ENCODE data around the gene BGN.

BGN gene

DNA sequence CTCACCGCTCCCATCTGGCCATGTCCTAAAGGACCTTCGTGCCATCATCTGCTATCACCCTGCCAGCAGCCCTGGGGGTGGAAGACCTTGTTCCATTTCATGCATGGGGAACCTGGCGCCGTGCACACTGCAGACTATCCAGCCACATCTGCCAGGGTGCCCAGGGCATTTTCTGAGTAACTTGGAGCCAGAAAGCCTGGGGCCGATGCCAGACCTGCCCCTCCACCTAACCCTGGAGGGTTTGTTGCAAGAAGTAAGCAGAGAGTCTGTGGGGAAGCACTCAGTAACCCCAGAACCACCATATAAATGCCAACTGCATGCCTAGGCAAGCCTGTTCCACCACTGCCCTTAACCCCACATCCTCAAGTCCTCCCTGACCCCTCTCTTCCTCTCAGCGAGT, 31.7 kb upstream of the BGN start:
- no peak overlapping the region for H3K4me3 ChIP-seq (ENCODE audit: low read depth, low read length)
- H3K27me3 ChIP-seq (ENCODE audit: control insufficient read depth, insufficient read depth, low read length) = no peaks in the 10 kb centered on the region
- peaks cover 45% of the 10 kb centered on the region; the same call in 1 of the 2 replicates for H3K9me3 ChIP-seq (ENCODE audit: control insufficient read depth, insufficient read depth, low read depth, low read length)
- peaks cover 47% of the 10 kb centered on the region for H3K36me3 ChIP-seq (ENCODE audit: control insufficient read depth, insufficient read depth, low read length)
- H3K9ac ChIP-seq (ENCODE audit: low read length) = no peak overlapping the region
- H3K4me1 ChIP-seq (ENCODE audit: control insufficient read depth, insufficient read depth, low read length) = no peaks in the 10 kb centered on the region
- H3K27ac ChIP-seq (ENCODE audit: low read depth, low read length) = no peak overlapping the region

DNA sequence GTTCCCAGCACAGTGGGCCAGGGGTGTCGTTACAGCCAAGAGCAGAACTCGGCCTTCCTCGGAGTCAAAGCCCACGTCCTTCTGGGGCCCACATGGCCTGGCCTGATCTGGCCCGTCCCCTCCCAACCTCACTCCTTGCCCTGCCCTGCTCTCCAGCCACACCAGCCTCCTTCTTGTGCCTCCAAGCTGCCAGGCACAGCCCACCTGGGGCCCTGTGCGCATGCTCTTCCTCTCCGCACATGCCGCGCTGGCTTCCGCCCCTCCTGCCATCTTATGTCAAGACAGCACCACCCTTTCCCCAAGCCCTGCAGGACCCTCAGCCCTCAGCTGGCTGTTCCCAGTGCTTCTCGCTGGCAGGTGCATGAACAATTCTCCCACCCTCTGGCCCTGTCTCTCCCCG, 31.2 kb upstream of the BGN start:
- H3K9me3 ChIP-seq (ENCODE audit: control insufficient read depth, insufficient read depth, low read depth, low read length) = peaks cover 46% of the 10 kb centered on the region; the same call in 1 of the 2 replicates
- H3K27ac ChIP-seq (ENCODE audit: low read depth, low read length) = no peak overlapping the region
- no peak overlapping the region for H3K4me3 ChIP-seq (ENCODE audit: low read depth, low read length)
- H3K27me3 ChIP-seq (ENCODE audit: control insufficient read depth, insufficient read depth, low read length) = no peaks in the 10 kb centered on the region
- H3K9ac ChIP-seq (ENCODE audit: low read length) = no peak overlapping the region
- H3K36me3 ChIP-seq (ENCODE audit: control insufficient read depth, insufficient read depth, low read length) = peaks cover 49% of the 10 kb centered on the region
- no peaks in the 10 kb centered on the region for H3K4me1 ChIP-seq (ENCODE audit: control insufficient read depth, insufficient read depth, low read length)

DNA sequence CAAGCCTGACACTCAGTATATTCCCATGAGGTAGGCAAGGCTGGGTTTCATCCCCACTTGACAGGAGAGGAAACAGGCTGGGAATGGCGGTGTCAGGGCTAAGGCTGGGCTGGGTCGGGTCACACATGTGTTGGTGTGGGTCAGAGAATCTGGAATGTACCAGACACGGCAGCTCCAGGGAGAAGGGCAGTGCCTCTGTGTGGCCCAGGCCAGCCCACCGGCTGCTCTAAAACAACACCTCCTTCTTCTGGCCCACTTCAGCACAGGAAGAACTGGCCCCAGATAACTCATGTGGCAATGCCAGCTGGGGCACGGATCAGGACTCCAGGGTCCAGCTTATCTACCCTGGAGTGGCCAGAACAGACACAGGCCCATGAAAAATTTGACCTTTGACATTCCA, 30.7 kb upstream of the BGN start:
- Histone ChIP-seq H3K9ac (ENCODE audit: low read length) (no peak overlapping the region), H3K4me1 (ENCODE audit: control insufficient read depth, insufficient read depth, low read length) (no peaks in the 10 kb centered on the region), H3K27ac (ENCODE audit: low read depth, low read length) (no peak overlapping the region), H3K36me3 (ENCODE audit: control insufficient read depth, insufficient read depth, low read length) (peaks cover 45% of the 10 kb centered on the region), H3K4me3 (ENCODE audit: low read depth, low read length) (no peak overlapping the region), H3K27me3 (ENCODE audit: control insufficient read depth, insufficient read depth, low read length) (no peaks in the 10 kb centered on the region), H3K9me3 (ENCODE audit: control insufficient read depth, insufficient read depth, low read depth, low read length) (peaks cover 46% of the 10 kb centered on the region; the same call in 1 of the 2 replicates)

DNA sequence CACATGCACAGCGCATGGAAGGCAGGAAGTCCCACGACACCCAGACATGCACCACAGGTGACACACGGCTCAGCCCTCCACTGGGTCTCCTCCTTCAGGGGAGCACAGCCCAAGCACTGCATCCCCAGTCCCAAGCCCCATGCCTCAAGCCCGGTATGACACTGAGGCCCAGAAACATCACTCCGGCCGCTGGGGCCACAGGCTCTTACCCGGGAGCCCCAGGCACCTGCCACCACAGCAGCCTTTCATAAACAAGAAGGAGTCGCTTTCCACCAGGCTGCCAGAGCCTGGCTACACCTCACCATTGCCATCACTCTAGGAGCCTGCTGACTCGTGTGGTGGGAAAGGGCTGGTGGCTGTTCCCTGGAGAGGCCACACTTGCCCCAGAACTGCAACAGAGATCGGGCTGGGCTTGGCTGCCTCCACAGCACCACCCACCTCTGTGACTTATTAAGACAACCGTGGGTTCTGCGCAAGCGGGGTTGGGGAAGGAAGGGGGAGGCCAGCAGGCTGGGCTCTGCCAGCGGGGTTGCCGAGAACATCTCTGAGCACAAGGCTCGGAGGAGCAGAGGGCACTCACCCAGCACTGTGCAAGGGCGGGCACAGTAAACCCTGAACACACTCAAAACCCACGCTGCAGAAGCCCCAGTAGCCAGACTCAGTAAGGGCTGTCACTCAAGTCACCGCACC, 28.9 kb upstream of the BGN start:
- no peak overlapping the region for H3K9ac ChIP-seq (ENCODE audit: low read length)
- H3K27me3 ChIP-seq (ENCODE audit: control insufficient read depth, insufficient read depth, low read length) = no peaks in the 10 kb centered on the region
- no peak overlapping the region for H3K4me3 ChIP-seq (ENCODE audit: low read depth, low read length)
- no peaks in the 10 kb centered on the region for H3K4me1 ChIP-seq (ENCODE audit: control insufficient read depth, insufficient read depth, low read length)
- H3K36me3 ChIP-seq (ENCODE audit: control insufficient read depth, insufficient read depth, low read length) = peaks cover 43% of the 10 kb centered on the region
- H3K27ac ChIP-seq (ENCODE audit: low read depth, low read length) = no peak overlapping the region
- peaks cover 46% of the 10 kb centered on the region; the same call in 1 of the 2 replicates for H3K9me3 ChIP-seq (ENCODE audit: control insufficient read depth, insufficient read depth, low read depth, low read length)

DNA sequence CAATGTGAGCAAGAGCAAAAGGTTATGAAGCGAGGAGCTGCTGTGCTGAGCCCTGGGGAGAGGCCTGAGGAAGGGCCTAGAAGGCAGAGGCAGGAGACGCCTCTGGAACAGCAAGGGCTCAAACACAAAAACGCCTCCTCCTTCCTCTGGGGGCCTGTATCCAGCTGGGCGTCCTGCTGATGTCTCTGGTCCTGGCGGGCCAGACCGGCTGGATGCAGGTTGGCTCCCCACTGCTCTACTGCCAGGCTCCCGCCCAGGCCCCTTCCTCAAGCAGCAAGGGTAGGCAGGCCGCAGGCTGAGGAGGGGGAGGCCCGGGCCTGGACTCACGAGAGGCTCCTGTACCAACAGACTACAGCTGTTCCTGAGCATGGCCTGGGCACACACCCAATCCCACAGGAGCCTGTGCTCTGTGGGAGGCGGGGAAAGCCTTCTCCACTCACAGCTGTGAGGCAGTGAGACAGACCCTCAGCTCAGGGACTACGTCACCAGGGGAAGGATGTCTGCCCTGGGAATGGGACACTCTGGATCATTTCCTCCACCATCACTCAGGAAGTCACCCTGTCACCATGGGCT, 26.7 kb upstream of the BGN start:
- Histone ChIP-seq H3K9ac (ENCODE audit: low read length) (no peak overlapping the region), H3K27me3 (ENCODE audit: control insufficient read depth, insufficient read depth, low read length) (no peaks in the 10 kb centered on the region), H3K4me3 (ENCODE audit: low read depth, low read length) (no peak overlapping the region), H3K9me3 (ENCODE audit: control insufficient read depth, insufficient read depth, low read depth, low read length) (peaks cover 37% of the 10 kb centered on the region; the same call in 1 of the 2 replicates), H3K4me1 (ENCODE audit: control insufficient read depth, insufficient read depth, low read length) (no peaks in the 10 kb centered on the region), H3K27ac (ENCODE audit: low read depth, low read length) (no peak overlapping the region), H3K36me3 (ENCODE audit: control insufficient read depth, insufficient read depth, low read length) (peaks cover 31% of the 10 kb centered on the region)

DNA sequence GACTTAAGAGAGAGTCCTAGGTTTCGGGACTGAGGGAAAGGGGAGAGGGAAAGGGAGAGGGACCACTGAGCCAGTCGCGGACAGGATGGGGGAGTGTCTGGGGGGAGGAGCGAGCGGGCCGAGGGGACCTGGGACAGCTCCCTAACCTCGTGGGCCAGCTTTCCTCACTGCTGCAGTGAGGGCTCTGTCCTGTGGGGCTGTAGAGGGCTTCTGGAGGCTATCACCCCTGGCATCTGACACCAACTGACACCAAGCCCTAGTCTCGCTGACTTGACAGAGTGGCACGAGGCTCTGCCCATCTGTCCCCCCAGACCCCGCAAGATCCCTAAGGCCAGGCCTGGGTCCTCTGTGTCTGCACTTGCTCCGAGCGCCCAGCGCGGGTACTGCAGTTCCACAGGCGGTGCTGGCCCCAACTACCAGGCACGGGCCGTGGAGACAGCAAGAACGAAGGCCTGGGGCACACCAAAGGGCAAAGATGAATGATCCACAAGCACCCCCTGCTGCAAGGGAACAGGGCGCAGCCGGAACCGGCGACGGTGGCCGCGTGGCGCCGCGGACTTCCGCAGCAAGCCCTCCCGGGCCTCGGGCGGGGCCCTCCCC, 24.9 kb upstream of the BGN start:
- Histone ChIP-seq H3K27ac (ENCODE audit: low read depth, low read length) (no peak overlapping the region; the same call in 1 of the 2 replicates), H3K9ac (ENCODE audit: low read length) (peak overlapping the region; percentile 40), H3K36me3 (ENCODE audit: control insufficient read depth, insufficient read depth, low read length) (peaks cover 14% of the 10 kb centered on the region; the same call in 1 of the 2 replicates), H3K4me3 (ENCODE audit: low read depth, low read length) (peak overlapping the region; percentile 74), H3K27me3 (ENCODE audit: control insufficient read depth, insufficient read depth, low read length) (peaks cover 13% of the 10 kb centered on the region), H3K4me1 (ENCODE audit: control insufficient read depth, insufficient read depth, low read length) (peaks cover under 1% of the 10 kb centered on the region; the same call in 1 of the 2 replicates), H3K9me3 (ENCODE audit: control insufficient read depth, insufficient read depth, low read depth, low read length) (peaks cover 30% of the 10 kb centered on the region; the same call in 1 of the 2 replicates)

DNA sequence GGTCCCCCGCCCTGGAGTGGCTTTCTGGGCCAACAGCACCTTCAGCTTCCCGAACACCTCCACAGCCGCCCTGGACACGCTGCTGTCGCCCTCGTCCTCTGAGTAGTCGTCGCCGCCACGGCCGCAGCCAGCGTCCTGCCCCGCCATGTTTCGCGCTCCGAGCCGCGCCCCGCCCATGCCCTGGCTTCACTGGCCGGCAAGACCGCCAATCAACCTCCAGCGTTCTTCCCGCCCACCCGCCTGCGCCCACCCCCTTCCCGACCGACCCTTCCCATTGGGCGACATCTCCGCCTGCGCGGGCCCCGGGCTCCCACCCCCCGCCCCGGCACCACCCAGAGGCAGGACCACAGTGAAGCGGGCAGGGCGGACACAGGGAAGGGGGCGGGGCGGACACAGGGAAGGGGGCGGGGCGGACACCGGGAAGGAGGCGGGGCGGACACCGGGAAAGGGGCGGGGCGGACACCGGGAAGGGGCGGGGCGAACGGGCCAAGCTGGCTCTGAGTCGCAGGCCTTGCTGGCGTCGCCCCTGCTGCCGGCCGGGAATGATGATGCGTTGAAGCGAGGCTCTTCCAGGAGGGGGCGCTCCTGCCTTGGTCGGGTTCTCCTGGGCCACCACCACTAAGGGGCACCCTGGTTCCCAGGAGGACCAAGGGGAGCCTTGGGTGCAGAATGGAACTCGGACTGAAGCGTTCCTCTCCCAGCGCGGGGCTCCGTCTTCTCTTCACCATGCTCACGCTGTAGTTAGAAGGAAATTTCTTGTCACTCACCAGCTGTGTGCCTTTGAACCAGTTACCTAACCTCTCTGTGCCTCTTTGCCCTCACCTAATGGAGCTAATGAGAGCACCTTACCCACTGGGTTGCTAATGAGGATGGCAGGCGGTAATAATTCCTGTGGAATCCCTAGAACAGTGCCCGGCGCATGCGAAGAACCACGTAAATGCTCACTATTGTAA, 24.1 kb upstream of the BGN start, which contains the start of gene HAUS7:
TSS of gene HAUS7 (minus strand) at position 166 of the 953 bp plus-strand sequence. CDS start at position 147, 19 bp downstream.
- peaks cover 29% of the 10 kb centered on the region; the same call in 1 of the 2 replicates for H3K9me3 ChIP-seq (ENCODE audit: control insufficient read depth, insufficient read depth, low read depth, low read length)
- H3K36me3 ChIP-seq (ENCODE audit: control insufficient read depth, insufficient read depth, low read length) = peaks cover 14% of the 10 kb centered on the region; the same call in 1 of the 2 replicates
- peak within 1 kb of the TSS; percentile 74 for H3K4me3 ChIP-seq (ENCODE audit: low read depth, low read length)
- peaks cover 21% of the 10 kb centered on the region for H3K27me3 ChIP-seq (ENCODE audit: control insufficient read depth, insufficient read depth, low read length)
- H3K9ac ChIP-seq (ENCODE audit: low read length) = peak within 1 kb of the TSS; percentile 40
- peaks cover 7% of the 10 kb centered on the region; the same call in 1 of the 2 replicates for H3K4me1 ChIP-seq (ENCODE audit: control insufficient read depth, insufficient read depth, low read length)
- H3K27ac ChIP-seq (ENCODE audit: low read depth, low read length) = no peak within 1 kb of the TSS; the same call in 1 of the 2 replicates

DNA sequence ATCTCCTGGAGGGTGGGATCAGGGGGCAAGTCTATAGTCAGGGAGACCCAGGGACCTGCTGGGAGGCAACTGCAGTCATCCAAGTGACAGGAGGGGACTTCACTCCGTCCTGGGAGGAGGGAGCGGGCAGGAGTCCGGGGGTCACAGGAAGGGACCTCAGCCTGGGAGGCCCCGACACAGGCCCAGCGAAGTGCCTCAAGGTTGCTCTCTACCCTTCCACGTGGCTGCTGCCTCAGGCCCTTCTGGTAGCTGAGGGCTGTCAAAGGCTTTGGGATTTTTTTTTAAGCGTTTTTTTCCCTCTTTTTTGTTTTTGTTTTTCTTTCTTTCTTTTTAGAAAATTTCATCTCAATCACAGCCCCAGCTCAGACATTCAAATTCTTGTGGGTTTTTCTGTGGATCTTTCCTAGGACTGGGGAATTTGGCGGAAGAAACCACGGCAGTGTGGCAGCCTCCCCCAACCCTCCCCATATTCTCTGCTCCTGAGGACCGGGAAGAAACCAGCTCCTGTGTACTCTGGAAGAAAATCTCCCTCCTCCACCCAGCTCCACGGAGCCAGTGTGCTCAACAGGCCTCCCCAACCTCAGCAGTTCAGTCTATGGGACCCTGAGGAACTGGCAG, 23.0 kb upstream of the BGN start:
- H3K9me3 ChIP-seq (ENCODE audit: control insufficient read depth, insufficient read depth, low read depth, low read length) = peaks cover 22% of the 10 kb centered on the region; the same call in 1 of the 2 replicates
- H3K36me3 ChIP-seq (ENCODE audit: control insufficient read depth, insufficient read depth, low read length) = peaks cover 14% of the 10 kb centered on the region; the same call in 1 of the 2 replicates
- H3K27ac ChIP-seq (ENCODE audit: low read depth, low read length) = no peak overlapping the region
- peaks cover 27% of the 10 kb centered on the region for H3K27me3 ChIP-seq (ENCODE audit: control insufficient read depth, insufficient read depth, low read length)
- H3K4me3 ChIP-seq (ENCODE audit: low read depth, low read length) = no peak overlapping the region
- peaks cover 17% of the 10 kb centered on the region; the same call in 1 of the 2 replicates for H3K4me1 ChIP-seq (ENCODE audit: control insufficient read depth, insufficient read depth, low read length)
- H3K9ac ChIP-seq (ENCODE audit: low read length) = no peak overlapping the region

DNA sequence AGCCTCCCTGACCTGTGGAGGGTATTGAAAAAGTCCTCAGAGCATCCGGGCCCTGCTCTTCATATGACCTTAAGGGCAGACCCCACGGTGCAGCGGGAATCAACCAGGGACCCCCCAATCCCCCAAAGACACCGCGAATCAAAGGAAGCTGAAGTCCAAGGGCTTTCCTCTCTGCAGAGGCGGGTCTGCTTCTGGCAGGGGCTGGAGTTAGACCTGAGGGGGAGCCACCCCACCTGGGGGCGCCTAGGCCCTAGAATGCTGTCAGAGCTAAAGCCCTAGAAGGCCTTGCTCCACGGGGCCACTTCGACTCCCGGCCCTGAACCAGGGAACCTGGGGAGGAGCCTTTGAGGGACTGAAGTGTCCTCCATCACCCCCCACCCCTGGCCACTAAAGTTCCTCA, 21.7 kb upstream of the BGN start:
- Histone ChIP-seq H3K4me1 (ENCODE audit: control insufficient read depth, insufficient read depth, low read length) (peaks cover 30% of the 10 kb centered on the region; the same call in 1 of the 2 replicates), H3K9ac (ENCODE audit: low read length) (no peak overlapping the region), H3K27ac (ENCODE audit: low read depth, low read length) (no peak overlapping the region), H3K4me3 (ENCODE audit: low read depth, low read length) (no peak overlapping the region), H3K36me3 (ENCODE audit: control insufficient read depth, insufficient read depth, low read length) (peaks cover 7% of the 10 kb centered on the region; the same call in 1 of the 2 replicates), H3K27me3 (ENCODE audit: control insufficient read depth, insufficient read depth, low read length) (peaks cover 27% of the 10 kb centered on the region), H3K9me3 (ENCODE audit: control insufficient read depth, insufficient read depth, low read depth, low read length) (peaks cover 13% of the 10 kb centered on the region; the same call in 1 of the 2 replicates)

DNA sequence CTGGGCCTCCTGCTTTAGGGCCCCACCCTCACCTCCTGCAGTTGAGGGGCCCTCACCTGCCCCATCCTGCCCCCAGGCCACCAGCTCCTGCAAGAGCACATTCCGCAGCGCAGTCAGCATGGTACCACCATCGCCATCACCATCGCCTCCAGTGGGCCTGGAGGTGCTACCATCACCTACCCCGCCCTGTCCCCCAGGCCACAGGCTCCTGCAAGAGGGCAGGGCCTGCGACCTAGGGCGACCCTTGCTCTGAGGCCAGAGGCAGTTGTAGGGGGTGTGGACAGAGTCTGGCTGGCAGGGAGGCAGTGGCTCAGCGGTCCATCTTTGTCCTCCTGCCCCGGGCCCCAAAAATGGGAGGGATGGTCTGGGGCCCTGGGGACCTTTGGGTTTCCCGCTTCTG, 20.5 kb upstream of the BGN start:
- no peak overlapping the region for H3K27ac ChIP-seq (ENCODE audit: low read depth, low read length)
- peaks cover 12% of the 10 kb centered on the region; the same call in 1 of the 2 replicates for H3K9me3 ChIP-seq (ENCODE audit: control insufficient read depth, insufficient read depth, low read depth, low read length)
- H3K4me1 ChIP-seq (ENCODE audit: control insufficient read depth, insufficient read depth, low read length) = peaks cover 30% of the 10 kb centered on the region; the same call in 1 of the 2 replicates
- no peak overlapping the region for H3K4me3 ChIP-seq (ENCODE audit: low read depth, low read length)
- no peaks in the 10 kb centered on the region for H3K36me3 ChIP-seq (ENCODE audit: control insufficient read depth, insufficient read depth, low read length)
- peaks cover 27% of the 10 kb centered on the region for H3K27me3 ChIP-seq (ENCODE audit: control insufficient read depth, insufficient read depth, low read length)
- H3K9ac ChIP-seq (ENCODE audit: low read length) = no peak overlapping the region
